Measurements from ENCODE around the gene MYOZ3.

- TF ChIP-seq POLR2A (IDR thresholded peaks at IDR 0.05) = no peak
- TF ChIP-seq POLR2AphosphoS5 (IDR thresholded peaks at IDR 0.05) = no peak
- TF ChIP-seq CTCF (IDR thresholded peaks at IDR 0.05) = no peak
- TF ChIP-seq EP300 (IDR thresholded peaks at IDR 0.05) = no peak
Measured at GRCh38 chr5:150612905-150613670, 48.0 kb upstream of the MYOZ3 start.
